GM23338 (cell line): Measurements from ENCODE around the gene CD34. TPM values are rescaled to one million over a fixed set of nuclear protein-coding genes. Genes with fewer than 3 reads are reported as not detected.

Experiments
- ATAC-seq: fragments of 200-7000 bp; cut with Tn5 transposase; 3 replicates; pipeline ENCODE4 v1.9.1; 2020
- DNase-seq: peaks from one replicate; pipeline ENCODE4 v3.0.0-alpha.2; 2015; ENCODE audit warnings: low spot score
- H2AFZ ChIP-seq: fragments of 200-600 bp; sonication (generic); 2 replicates; pipeline ENCODE4 v1.8.0; 2016; ENCODE audit warnings: antibody characterized with exemption, mild to moderate bottlenecking, moderate library complexity
- H3F3A ChIP-seq: fragments of 200-600 bp; sonication (generic); replicated peaks from 2 replicates; pipeline ENCODE4 v1.8.0; 2017; ENCODE audit warnings: antibody characterized with exemption, mixed run types, low read depth
- H3K27ac ChIP-seq: fragments of 200-600 bp; sonication (generic); 2 replicates; pipeline ENCODE4 v1.6.1; 2016; ENCODE audit warnings: low read depth
- H3K27me3 ChIP-seq: fragments of 200-600 bp; sonication (generic); 2 replicates; pipeline ENCODE4 v1.8.0; 2016; ENCODE audit warnings: mild to moderate bottlenecking, mixed run types, moderate library complexity; ENCODE audit not compliant: insufficient read depth
- H3K36me3 ChIP-seq: fragments of 200-600 bp; sonication (generic); 2 replicates; pipeline ENCODE4 v1.8.0; 2016; ENCODE audit warnings: mild to moderate bottlenecking; ENCODE audit not compliant: insufficient read depth
- H3K4me1 ChIP-seq: fragments of 200-600 bp; sonication (generic); 2 replicates; pipeline ENCODE4 v1.8.0; 2016; ENCODE audit warnings: mild to moderate bottlenecking, moderate library complexity; ENCODE audit not compliant: insufficient read depth
- H3K4me2 ChIP-seq: fragments of 200-600 bp; sonication (generic); 2 replicates; pipeline ENCODE4 v1.7.1; 2017; ENCODE audit warnings: mixed run types
- H3K4me3 ChIP-seq: fragments of 200-600 bp; sonication (generic); 2 replicates; pipeline ENCODE4 v1.6.1; 2016; ENCODE audit warnings: mixed run types
- H3K79me2 ChIP-seq: fragments of 200-600 bp; sonication (generic); replicated peaks from 2 replicates; pipeline ENCODE4 v1.8.0; 2017; ENCODE audit warnings: mild to moderate bottlenecking; ENCODE audit not compliant: insufficient read depth
- H3K9me2 ChIP-seq: fragments of 200-600 bp; sonication (generic); 2 replicates; pipeline ENCODE4 v1.8.0; 2017; ENCODE audit not compliant: insufficient read depth
- H4K20me1 ChIP-seq: fragments of 200-600 bp; sonication (generic); replicated peaks from 2 replicates; pipeline ENCODE4 v1.8.0; 2017; ENCODE audit warnings: mild to moderate bottlenecking; ENCODE audit not compliant: insufficient read depth
- H3K27ac Mint-ChIP-seq: 2 replicates; pipeline ENCODE4 v1.8.0; 2020; ENCODE audit warnings: inconsistent platforms, mild to moderate bottlenecking, moderate library complexity, mixed read lengths
- H3K27me3 Mint-ChIP-seq: 3 replicates; pipeline ENCODE4 v1.8.0; 2022; ENCODE audit warnings: low read depth, mild to moderate bottlenecking, moderate library complexity, mixed read lengths, inconsistent platforms; ENCODE audit not compliant: insufficient read depth, poor library complexity
- H3K36me3 Mint-ChIP-seq: 3 replicates; pipeline ENCODE4 v1.8.0; 2021; ENCODE audit warnings: low read depth, mild to moderate bottlenecking, inconsistent platforms, moderate library complexity, mixed read lengths
- H3K4me1 Mint-ChIP-seq: 3 replicates; pipeline ENCODE4 v1.8.0; 2020; ENCODE audit warnings: mild to moderate bottlenecking, inconsistent platforms, mixed read lengths
- H3K4me3 Mint-ChIP-seq: 3 replicates; pipeline ENCODE4 v1.8.0; 2021; ENCODE audit warnings: moderate library complexity, mild to moderate bottlenecking, inconsistent platforms, mixed read lengths
- H3K9me3 Mint-ChIP-seq: 3 replicates; pipeline ENCODE4 v1.8.0; 2020; ENCODE audit warnings: moderate library complexity, mild to moderate bottlenecking, inconsistent platforms, mixed read lengths
- CREB1 ChIP-seq: fragments of 250-450 bp; sonication (Bioruptor Pico); IDR thresholded peaks from 2 replicates; pipeline ENCODE4 v1.5.0; 2020; ENCODE audit warnings: low read depth, mild to moderate bottlenecking, moderate library complexity
- EZH2 ChIP-seq: fragments of 200-600 bp; sonication (generic); IDR thresholded peaks from one replicate; pipeline ENCODE4 v1.8.0; 2017; ENCODE audit warnings: antibody characterized with exemption, mild to moderate bottlenecking, low read depth; ENCODE audit not compliant: unreplicated experiment
- JUNB ChIP-seq: IDR thresholded peaks from one replicate; pipeline ENCODE4 v1.6.1; 2016; ENCODE audit warnings: antibody characterized with exemption; ENCODE audit not compliant: unreplicated experiment
- POLR2AphosphoS5 ChIP-seq: IDR thresholded peaks from 2 replicates; pipeline ENCODE4 v1.6.1; 2016; ENCODE audit warnings: antibody characterized with exemption, low read depth
- ZNF114 ChIP-seq: fragments of 250-450 bp; sonication (Bioruptor Pico); IDR thresholded peaks from 2 replicates; pipeline ENCODE4 v1.5.0; 2020; ENCODE audit warnings: mild to moderate bottlenecking, moderate library complexity
- ZNF331 ChIP-seq: fragments of 250-450 bp; sonication (Bioruptor Pico); IDR thresholded peaks from 2 replicates; pipeline ENCODE4 v1.5.0; 2020; ENCODE audit warnings: low read depth, mild to moderate bottlenecking, moderate library complexity
- polyA plus RNA-seq: library from polyadenylated mRNA; unstranded; fragments of >200 nt; fragmentation: Nextera tagmentation; extraction: Ambion mirVana; gene quantifications from 2 replicates; pipeline ENCODE4 v1.2.1, GENCODE V29; 2016
- total RNA-seq: library from RNA; depleted of rRNA; stranded (reverse); fragments of >200 nt; shearing (Covaris generic); gene quantifications from 2 replicates; pipeline ENCODE4 v1.2.3, GENCODE V29; 2014
- TF ChIP-seq, protein P1 (sequence below): IDR thresholded peaks from one replicate; pipeline ENCODE4 v1.6.1; 2018; ENCODE audit warnings: antibody characterized with exemption; ENCODE audit not compliant: unreplicated experiment
- TF ChIP-seq, protein P2 (sequence below), 2 experiments: fragments of 200-600 bp in 1 of 2; sonication (generic) in 1 of 2; conservative IDR thresholded peaks; 2 replicates each; pipeline versions ENCODE4 v1.5.1 to v1.6.1; 2016 to 2017; ENCODE audit warnings: antibody characterized with exemption in 2 of 2, low read depth in 2 of 2, mild to moderate bottlenecking in 2 of 2, moderate library complexity in 1 of 2
- TF ChIP-seq, protein P3 (sequence below): IDR thresholded peaks from 2 replicates; pipeline ENCODE4 v1.6.1; 2016; ENCODE audit warnings: antibody characterized with exemption
- TF ChIP-seq, protein P4 (sequence below): fragments of 250-450 bp; sonication (Bioruptor Pico); IDR thresholded peaks from 2 replicates; pipeline ENCODE4 v1.5.0; 2020; ENCODE audit warnings: mild to moderate bottlenecking, moderate library complexity

Gene CD34
- total and polyA plus RNA-seq, 2 experiments from 2014 or later: 0.07 to 0.18 TPM

DNA sequence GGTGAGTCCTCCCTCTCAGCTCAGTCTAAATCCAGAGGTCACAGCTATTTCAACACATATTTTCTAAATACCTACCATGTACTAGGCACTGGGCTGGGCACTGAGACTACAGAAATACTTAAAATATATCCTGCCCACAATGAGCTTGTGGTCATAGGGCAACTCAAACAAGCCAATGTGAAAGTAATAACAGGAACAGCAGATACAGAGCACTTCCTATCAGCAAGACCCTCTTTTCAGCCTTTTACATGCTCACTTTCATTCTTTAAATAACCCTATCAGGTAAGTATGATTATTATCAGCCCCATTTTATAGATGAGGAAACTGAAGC lies 71.9 kb downstream of the CD34 start:
- H3K27ac ChIP-seq: no peak overlapping the region
- H2AFZ ChIP-seq: no peak overlapping the region
- no peak overlapping the region for H3K4me3 ChIP-seq
- no peaks in the 10 kb centered on the region for H4K20me1 ChIP-seq
- no peaks in the 10 kb centered on the region for H3F3A ChIP-seq
- no peaks in the 10 kb centered on the region for H3K36me3 ChIP-seq
- 0 out of 2 replicates have a peak, but pooled peaks cover 6% of the 10 kb centered on the region for H3K9me2 ChIP-seq
- TF ChIP-seq, protein P1, sequence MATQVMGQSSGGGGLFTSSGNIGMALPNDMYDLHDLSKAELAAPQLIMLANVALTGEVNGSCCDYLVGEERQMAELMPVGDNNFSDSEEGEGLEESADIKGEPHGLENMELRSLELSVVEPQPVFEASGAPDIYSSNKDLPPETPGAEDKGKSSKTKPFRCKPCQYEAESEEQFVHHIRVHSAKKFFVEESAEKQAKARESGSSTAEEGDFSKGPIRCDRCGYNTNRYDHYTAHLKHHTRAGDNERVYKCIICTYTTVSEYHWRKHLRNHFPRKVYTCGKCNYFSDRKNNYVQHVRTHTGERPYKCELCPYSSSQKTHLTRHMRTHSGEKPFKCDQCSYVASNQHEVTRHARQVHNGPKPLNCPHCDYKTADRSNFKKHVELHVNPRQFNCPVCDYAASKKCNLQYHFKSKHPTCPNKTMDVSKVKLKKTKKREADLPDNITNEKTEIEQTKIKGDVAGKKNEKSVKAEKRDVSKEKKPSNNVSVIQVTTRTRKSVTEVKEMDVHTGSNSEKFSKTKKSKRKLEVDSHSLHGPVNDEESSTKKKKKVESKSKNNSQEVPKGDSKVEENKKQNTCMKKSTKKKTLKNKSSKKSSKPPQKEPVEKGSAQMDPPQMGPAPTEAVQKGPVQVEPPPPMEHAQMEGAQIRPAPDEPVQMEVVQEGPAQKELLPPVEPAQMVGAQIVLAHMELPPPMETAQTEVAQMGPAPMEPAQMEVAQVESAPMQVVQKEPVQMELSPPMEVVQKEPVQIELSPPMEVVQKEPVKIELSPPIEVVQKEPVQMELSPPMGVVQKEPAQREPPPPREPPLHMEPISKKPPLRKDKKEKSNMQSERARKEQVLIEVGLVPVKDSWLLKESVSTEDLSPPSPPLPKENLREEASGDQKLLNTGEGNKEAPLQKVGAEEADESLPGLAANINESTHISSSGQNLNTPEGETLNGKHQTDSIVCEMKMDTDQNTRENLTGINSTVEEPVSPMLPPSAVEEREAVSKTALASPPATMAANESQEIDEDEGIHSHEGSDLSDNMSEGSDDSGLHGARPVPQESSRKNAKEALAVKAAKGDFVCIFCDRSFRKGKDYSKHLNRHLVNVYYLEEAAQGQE: no peak
- no peak for TF ChIP-seq ZNF331
- TF ChIP-seq JUNB: no peak
- TF ChIP-seq, protein P2, sequence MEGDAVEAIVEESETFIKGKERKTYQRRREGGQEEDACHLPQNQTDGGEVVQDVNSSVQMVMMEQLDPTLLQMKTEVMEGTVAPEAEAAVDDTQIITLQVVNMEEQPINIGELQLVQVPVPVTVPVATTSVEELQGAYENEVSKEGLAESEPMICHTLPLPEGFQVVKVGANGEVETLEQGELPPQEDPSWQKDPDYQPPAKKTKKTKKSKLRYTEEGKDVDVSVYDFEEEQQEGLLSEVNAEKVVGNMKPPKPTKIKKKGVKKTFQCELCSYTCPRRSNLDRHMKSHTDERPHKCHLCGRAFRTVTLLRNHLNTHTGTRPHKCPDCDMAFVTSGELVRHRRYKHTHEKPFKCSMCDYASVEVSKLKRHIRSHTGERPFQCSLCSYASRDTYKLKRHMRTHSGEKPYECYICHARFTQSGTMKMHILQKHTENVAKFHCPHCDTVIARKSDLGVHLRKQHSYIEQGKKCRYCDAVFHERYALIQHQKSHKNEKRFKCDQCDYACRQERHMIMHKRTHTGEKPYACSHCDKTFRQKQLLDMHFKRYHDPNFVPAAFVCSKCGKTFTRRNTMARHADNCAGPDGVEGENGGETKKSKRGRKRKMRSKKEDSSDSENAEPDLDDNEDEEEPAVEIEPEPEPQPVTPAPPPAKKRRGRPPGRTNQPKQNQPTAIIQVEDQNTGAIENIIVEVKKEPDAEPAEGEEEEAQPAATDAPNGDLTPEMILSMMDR (conservative IDR thresholded peaks at IDR 0.05; ENCODE audit: low read depth in 2 of 2): no peak
- no peak for TF ChIP-seq ZNF114
- TF ChIP-seq, protein P3, sequence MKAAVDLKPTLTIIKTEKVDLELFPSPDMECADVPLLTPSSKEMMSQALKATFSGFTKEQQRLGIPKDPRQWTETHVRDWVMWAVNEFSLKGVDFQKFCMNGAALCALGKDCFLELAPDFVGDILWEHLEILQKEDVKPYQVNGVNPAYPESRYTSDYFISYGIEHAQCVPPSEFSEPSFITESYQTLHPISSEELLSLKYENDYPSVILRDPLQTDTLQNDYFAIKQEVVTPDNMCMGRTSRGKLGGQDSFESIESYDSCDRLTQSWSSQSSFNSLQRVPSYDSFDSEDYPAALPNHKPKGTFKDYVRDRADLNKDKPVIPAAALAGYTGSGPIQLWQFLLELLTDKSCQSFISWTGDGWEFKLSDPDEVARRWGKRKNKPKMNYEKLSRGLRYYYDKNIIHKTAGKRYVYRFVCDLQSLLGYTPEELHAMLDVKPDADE: no peak
- TF ChIP-seq, protein P4, sequence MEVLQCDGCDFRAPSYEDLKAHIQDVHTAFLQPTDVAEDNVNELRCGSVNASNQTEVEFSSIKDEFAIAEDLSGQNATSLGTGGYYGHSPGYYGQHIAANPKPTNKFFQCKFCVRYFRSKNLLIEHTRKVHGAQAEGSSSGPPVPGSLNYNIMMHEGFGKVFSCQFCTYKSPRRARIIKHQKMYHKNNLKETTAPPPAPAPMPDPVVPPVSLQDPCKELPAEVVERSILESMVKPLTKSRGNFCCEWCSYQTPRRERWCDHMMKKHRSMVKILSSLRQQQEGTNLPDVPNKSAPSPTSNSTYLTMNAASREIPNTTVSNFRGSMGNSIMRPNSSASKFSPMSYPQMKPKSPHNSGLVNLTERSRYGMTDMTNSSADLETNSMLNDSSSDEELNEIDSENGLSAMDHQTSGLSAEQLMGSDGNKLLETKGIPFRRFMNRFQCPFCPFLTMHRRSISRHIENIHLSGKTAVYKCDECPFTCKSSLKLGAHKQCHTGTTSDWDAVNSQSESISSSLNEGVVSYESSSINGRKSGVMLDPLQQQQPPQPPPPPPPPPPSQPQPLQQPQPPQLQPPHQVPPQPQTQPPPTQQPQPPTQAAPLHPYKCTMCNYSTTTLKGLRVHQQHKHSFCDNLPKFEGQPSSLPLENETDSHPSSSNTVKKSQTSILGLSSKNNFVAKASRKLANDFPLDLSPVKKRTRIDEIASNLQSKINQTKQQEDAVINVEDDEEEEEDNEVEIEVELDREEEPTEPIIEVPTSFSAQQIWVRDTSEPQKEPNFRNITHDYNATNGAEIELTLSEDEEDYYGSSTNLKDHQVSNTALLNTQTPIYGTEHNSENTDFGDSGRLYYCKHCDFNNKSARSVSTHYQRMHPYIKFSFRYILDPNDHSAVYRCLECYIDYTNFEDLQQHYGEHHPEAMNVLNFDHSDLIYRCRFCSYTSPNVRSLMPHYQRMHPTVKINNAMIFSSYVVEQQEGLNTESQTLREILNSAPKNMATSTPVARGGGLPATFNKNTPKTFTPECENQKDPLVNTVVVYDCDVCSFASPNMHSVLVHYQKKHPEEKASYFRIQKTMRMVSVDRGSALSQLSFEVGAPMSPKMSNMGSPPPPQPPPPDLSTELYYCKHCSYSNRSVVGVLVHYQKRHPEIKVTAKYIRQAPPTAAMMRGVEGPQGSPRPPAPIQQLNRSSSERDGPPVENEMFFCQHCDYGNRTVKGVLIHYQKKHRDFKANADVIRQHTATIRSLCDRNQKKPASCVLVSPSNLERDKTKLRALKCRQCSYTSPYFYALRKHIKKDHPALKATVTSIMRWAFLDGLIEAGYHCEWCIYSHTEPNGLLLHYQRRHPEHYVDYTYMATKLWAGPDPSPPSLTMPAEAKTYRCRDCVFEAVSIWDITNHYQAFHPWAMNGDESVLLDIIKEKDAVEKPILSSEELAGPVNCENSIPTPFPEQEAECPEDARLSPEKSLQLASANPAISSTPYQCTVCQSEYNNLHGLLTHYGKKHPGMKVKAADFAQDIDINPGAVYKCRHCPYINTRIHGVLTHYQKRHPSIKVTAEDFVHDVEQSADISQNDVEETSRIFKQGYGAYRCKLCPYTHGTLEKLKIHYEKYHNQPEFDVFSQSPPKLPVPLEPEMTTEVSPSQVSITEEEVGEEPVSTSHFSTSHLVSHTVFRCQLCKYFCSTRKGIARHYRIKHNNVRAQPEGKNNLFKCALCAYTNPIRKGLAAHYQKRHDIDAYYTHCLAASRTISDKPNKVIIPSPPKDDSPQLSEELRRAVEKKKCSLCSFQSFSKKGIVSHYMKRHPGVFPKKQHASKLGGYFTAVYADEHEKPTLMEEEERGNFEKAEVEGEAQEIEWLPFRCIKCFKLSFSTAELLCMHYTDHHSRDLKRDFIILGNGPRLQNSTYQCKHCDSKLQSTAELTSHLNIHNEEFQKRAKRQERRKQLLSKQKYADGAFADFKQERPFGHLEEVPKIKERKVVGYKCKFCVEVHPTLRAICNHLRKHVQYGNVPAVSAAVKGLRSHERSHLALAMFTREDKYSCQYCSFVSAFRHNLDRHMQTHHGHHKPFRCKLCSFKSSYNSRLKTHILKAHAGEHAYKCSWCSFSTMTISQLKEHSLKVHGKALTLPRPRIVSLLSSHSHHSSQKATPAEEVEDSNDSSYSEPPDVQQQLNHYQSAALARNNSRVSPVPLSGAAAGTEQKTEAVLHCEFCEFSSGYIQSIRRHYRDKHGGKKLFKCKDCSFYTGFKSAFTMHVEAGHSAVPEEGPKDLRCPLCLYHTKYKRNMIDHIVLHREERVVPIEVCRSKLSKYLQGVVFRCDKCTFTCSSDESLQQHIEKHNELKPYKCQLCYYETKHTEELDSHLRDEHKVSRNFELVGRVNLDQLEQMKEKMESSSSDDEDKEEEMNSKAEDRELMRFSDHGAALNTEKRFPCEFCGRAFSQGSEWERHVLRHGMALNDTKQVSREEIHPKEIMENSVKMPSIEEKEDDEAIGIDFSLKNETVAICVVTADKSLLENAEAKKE: no peak
- no peak for TF ChIP-seq EZH2
- no peak for TF ChIP-seq CREB1 (CRISPR knock-in tag)
- no peak for TF ChIP-seq POLR2AphosphoS5
- DNase-seq (no peak), ATAC-seq (no peak)
- no peak overlapping the region for H3K4me3 Mint-ChIP-seq
- H3K27ac Mint-ChIP-seq: no peak overlapping the region
- no peaks in the 10 kb centered on the region for H3K79me2 ChIP-seq
- H3K9me3 Mint-ChIP-seq: no peaks in the 10 kb centered on the region
- H3K4me1 Mint-ChIP-seq: peaks cover 7% of the 10 kb centered on the region; the same call in 2 of the 3 replicates
- H3K36me3 Mint-ChIP-seq: no peaks in the 10 kb centered on the region
- no peak overlapping the region for H3K4me2 ChIP-seq
- no peaks in the 10 kb centered on the region for H3K27me3 ChIP-seq
- peaks cover 2% of the 10 kb centered on the region for H3K27me3 Mint-ChIP-seq
- H3K4me1 ChIP-seq: no peaks in the 10 kb centered on the region
